Activated effector memory CD4-positive, alpha-beta T cell treated with anti-CD3 and anti-CD28 coated beads, Interleukin-2, amount 50 U/mL, for 16 hours (primary cell): ENCODE data around the gene SLC12A7.
"Not testable (repeated sequence)": the region's sequence is repeated elsewhere in the genome, so short reads cannot be mapped to it uniquely, and the experiment has no call there.

Experiments used
- DNase-seq: peaks from one replicate; pipeline ENCODE4 v3.0.0-alpha.2; 2020

The SLC12A7 gene

DNA sequence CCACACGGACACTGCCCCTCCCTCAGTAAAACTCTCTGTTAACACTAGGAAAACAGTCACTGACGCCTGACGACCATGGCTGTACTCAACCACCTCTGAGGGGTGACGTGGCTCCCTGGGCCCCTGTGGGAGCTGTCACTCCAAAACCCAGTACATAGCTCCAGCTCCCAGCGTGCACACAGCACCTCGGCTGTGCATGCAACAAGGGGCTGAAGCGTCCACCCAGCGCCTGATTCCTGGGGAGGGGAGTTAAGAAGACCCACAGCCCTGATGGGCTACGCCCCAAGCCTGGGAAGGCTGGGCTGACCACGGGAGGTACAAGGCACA is 36.3 kb downstream of the SLC12A7 start:
- no peak for DNase-seq

DNA sequence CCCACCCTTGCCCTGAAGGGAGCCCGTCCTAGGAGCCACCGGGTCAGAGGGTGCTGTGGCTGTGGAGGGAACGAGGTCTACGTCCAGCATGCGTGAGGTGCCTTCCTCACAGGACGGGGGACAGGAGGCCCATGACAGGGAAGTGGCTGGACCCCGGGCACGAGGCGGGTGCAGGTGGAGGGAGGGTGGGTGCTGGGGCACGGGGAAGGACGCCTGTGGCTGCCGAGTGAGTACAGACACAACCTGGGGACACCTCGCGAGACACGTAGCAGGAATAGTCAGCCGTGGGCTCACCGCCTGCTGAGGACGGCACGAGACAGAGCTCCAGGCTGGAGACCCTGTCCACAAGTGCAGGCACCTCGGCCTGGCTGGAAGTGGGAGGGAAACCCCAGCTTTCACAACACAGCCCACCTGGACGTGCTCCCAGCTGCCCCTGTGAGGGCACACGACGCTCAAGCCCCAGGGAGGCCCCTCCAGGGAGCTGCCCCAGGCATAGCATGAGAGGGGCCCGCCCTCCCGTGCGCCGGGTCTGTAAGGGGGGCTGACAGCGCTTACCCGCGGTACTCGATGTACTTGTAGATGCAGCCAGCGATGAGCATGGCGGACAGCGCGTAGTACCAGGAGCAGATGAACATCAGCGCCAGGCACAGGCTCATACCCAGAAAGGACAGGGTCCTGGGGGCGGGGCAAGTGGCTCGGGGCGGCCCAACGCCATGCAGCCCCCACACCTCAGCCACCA is 36.9 kb downstream of the SLC12A7 start:
- no peak for DNase-seq

DNA sequence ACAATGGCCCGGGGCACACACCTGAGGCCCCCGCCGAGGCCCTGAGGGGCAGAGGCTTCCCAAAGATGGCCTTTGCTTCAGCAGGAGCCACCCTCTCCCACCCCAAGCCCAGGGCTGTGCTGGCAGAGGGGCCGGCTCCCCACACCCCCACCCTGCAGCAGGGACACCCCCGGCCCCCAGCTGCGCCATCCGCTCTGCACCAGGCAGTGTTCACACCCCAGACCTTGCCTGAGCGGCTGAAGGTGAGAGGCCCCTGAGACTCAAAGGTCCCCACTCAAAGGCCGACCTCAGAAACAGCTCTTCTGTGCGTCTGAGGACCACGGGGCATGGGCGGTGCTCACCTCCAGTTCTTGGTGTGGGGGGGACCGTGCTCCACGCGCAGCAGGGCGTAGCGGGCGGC is 37.6 kb downstream of the SLC12A7 start:
- no peak for DNase-seq

DNA sequence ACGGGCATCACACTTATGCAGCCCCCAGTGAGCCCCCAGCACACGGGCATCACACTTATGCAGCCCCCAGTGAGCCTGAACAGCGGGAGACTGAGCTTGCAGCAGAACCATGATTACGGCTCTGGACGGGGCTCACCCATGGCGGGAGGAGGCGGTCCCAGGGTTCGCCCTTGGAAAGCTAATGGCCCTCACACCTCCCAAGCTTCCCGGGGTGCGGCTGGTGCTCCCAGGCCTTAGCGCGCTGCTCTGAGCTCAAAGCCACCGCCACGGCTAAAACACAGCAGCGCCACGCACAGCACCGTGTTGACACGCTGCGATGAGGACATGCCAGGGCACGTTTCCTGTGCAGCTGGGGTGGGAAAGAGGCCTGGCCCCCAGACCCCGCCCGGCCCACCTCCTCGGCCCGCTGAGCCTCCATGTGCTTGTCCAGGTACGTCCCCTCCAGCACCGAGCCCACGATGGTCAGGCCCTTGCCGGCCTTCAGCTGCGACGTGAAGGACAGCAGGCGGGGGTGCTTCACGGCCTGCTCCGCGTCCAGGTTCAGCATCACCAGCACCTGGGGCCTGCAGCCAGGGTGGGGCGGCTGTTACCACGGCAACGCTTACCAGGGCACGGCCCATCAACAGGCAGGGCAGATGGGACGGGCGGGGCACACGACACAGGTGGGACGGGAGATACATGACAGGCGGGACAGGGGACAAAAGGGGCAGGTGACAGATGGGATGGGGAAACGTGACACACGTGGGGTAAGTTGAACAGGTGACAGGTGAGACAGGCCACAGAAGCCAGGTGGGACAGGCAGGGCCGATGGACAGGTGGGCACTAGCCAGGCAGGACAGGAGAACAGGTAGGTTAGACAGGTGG is 38.4 kb downstream of the SLC12A7 start:
- no peak for DNase-seq

DNA sequence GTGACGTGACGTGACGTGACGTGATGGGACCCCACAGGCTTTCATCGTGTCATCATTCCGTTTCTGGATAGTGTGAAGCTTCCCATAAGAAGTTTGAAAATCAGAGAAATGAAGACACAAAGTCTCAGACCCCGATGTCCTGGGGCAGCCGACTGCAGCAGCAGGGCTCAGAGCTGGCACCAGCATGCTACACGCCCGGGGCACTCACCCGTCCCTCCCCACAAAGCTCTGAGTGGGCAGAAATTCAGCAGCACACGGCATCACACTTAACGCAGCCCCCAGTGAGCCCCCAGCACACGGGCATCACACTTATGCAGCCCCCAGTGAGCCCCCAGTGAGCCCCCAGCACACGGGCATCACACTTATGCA is 42.2 kb downstream of the SLC12A7 start:
- no peak for DNase-seq

DNA sequence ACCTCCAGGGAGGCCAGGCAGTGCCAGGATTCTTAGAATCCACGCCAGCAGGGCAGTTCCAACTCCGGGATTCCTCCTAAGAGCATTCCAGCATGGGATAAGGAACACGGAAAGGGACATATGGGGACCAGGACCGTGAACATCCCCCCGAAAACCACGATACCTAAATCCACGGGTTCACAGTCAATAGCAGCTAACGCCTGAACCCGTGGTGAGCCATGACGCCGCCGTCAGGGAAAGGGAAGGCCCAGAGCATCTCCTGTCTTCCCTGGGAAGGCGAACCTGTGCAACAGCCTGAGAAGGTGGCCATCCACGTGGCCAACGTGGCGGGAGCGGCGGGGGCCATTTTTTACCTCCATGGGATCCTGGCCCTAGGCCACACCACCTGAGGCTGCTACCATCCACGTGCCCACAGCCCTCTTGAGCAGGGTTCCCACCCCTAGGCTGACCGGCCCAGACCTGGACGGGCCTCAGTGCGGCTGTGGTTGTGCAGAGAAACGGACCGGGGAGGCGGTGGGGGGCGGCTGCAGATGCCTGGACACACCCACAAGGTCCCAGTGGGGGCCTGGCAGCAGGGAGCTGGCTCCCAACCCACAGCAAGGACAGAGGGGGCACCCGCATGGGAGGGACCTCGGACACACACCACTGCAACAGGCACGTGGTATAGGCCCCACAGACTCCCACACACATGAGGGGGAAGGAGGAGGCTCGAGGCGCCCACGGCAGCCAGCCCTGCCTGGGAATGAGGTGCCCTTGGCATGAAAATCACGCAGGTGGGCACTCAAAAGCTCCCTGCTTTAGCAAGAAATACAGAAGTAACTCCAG is 42.8 kb downstream of the SLC12A7 start:
- DNase-seq: no peak

DNA sequence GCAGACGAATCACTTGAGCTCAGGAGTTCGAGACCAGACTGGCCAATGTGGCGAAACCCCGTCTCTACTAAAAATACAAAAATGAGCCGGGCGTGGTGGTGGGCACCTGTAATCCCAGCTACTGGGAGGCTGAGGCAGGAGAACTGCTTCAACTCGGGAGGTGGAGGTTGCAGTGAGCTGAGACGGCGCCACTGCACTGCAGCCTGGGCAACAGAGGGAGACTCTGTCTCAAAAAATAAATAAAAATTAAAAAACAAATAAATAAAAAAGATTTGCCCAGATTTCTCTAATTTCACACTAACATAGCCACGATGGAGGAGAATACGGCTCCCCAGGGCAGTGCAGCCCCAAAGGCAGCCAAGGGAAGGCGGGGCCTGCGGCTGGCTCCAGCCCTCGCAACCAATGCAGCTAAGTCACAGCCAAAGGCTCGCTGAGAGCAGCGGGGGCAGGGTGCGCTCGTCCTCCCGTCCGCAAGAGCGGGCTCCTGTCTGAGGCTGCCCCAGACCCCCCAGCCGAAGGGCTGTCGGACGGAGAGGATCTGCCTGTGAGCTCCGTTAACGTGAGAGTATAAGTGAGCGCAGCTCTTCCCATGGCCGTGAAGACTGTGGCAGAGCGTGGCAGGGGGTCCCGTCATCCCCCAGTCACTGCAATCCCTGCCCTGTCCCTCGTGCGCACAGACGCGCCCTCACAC is 43.5 kb downstream of the SLC12A7 start:
- no peak for DNase-seq

DNA sequence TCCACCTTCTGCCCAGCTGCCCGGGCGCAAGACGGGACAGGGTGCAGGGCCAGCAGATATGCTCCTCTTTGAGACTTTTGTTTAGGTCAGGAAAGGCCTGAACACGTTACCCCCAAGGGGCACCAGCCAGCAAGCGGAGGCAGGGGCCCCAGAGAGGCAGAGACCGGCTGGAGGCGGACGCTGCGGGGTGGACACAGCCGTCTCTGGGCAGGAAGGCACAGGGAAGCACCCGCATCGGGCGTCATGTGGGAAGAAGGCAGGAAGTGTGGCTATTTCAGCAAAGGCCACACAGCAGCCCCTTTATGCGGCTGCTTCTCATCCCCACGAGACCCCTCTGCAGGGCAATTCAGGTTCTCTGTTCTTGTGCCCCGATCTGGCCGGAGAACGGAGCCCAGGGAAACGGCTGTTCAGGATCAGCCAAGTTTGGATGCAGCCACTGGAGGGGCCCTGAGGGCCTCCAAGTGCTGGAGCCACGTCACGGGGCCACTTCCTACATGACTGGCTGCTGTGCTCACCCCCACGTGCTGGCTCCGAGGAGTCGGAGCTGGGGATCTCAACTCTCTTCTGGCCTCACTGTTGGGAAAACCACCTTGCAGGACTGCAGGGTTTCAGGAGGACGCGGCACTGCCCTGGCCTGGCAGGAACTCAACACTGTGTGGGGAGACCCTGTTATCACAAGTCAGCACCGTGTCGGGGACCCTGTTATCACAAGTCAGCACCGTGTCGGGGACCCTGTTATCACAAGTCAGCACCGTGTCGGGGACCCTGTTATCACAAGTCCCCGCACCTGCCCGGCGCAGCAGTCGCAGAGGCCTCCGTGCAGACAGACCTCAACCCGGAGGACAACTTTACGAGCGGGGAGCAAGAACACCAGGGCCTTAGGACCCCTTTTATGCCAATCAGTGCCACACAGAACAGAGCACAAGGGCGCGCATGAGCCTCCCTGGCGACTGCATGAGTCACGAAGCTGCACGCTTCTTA is 44.4 kb downstream of the SLC12A7 start:
- DNase-seq: no peak

DNA sequence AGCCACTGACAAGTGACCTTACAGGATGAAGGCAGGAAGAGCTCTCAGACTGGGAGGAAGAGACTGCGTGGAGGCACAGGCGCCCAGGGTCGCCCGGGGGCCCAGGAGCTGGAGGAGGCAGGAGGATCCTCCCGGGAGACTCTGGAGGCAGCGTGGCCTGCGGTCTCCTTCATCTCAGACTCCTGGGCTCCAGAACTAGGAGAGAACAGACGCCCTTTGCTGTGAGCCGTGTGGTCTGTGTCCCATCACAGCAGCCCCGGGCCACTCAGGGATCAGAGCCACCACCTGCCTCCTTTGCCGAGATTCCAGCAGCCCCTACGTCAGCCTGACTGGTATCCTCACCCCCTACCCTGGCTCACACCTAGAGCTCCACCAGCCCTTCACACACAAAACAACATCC is 45.2 kb downstream of the SLC12A7 start:
- DNase-seq: no peak

DNA sequence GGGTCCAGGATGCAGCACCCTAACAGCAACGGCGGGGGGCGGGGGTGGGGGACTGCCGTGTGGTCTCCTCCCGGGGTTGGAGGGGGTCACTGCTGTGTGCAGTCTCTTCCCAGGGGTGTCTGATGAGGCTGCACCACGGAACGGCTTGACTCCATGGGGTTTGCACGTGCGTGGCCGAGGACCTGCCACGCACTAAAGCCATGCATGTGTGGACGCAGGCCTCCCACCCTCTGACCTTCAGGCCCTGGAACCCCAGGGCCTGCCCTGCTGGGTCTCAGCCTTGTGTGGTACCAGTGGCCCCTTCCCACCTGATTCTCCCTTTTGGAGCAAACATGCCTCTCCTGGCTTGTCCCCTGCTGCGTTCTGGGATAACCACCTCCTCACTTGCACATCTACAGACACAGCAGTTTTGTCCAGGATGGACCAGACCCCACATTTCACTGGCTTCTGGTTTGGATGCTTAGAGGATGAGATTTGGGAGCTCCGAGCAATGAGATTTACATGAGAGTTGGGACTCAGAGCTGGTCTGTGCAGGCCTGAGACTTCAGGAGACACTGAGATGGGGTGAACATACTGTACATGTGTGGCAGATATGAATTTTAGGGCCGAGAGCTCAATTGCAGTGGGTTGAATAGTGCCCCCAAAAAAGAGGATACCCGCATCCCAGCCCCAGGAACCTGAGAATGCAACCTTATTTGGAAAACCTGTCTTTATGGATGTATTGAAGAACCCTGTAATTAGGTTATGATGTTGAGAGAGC is 45.8 kb downstream of the SLC12A7 start:
- DNase-seq: no peak

DNA sequence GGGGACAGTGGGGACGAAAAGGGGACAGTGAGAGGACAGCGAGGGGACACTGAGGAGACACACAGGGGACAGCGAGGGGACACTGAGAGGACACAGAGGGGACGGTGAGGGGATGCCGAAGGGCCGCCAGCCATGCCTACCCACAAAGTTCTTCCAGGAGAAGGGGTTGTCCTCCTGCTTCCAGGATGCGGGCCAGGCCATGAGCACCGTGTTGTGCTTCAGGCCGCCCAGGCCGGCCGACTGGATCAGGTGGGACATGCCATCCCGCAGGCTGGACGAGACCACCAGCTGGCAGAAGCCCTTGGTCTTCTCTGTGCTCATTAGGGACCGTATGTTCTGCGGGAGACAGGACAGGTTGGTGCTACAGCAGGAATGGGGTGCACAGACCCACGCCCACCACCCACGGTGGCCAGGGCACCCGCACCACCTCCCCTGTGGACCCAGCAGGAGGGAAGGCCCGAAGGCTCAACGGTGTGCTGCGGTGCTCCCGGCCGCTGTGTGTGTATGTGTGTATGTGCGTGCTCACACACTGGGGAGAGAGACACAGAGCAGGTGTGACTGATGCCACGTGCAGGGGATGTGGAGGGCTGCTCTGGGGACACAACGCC is 46.6 kb downstream of the SLC12A7 start:
- DNase-seq: no peak

DNA sequence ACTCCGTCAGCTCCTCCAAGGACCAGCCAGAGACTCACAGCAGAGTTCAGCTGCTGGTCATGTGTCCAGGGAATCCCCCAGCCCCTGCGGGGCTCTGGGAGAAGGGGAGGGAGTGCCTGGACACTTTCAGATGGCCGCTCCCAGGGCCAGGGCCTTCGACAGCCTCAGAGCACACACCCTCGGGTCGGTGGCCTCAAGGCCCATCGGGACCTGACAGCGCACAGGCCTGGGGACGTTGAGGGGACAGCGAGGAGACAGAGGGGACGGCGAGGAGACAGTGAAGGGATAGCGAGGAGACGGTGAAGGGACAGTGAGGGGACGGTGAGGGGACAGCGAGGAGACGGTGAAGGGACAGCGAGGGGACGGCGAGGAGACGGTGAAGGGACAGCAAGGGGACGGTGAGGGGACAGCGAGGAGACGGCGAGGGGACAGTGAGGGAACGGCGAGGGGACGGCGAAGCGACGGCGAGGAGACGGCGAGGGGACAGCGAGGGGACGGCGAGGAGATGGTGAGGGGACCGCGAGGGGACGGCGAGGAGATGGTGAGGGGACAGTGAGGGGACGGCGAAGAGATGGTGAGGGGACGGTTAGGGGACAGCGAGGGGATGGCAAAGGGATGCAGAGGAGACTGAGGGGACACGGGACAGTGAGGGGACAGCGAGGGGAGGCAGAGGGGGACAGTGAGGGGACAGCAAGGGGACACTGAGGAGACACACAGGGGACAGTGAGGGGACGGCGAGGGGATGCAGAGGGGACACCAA is 47.3 kb downstream of the SLC12A7 start:
- DNase-seq: no peak

DNA sequence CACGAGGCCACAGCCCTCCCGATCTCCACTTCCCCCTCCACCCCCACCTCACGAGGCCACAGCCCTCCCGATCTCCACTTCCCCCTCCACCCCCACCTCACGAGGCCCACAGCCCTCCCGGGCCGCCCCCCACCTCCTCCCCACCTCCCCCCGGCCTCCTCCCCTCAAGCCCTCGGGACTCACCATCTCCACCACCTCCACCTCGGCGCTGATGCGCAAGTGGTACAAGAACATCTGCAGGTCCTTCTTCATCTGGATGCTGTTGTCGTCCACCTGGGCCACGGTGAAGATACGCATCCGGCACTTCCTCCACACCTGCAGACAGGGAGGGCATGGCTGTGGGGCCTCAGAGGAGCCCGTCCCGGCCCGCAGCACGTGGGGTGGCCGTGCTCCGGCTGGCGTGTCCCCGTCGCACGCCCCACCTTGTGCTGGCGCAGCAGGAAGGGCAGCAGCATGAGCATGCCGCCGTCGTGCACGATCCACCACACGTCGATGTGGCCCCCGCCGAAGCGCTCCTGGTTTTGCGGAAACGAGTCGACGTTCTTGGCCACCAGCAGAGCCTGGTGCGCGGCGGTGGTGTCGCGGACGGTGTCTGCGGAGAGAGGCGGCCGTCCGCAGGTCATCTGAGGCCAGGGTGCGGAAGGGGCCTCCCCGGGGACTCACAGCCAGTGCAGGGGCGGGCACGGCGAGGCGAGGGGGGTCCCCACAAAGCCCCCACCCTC is 48.0 kb downstream of the SLC12A7 start:
- no peak for DNase-seq

DNA sequence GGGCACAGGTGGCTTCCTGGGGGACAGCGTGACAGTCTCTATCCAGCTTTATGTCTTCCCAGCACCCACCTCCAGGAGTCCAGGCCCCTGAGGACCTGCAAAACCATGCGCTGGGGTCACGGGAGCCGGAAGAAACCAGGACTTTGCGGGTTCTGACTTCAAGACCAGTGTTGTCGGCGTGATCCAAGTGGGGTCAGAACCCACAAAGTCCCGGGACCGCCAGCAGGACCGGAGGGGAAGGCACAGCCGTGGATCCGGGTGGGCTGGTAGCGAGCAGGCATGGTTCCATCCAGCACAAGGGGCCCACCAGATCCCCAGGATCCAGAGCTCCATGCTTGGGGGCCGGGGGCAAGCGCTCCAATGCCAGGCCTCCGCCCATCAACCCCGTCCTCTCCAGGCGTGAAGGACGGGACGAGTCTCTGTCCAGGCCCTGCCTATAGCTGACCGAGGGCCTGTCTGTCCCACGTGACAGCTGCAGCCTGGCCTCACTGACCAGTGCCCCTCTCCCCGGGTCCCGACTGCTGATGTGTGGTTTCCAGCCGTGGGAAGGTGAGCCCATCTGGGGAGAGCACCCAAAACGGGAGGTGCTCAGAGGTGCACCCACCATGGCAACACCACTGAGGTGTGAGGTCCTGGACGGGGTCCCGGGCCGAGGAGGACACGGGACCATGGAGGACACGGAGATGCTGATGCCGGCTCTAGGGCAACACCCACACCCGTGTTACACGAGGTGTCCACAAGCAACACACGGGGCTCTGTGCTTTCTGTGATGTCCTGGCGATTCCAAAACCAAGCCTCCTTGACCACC is 48.9 kb downstream of the SLC12A7 start:
- no peak for DNase-seq

DNA sequence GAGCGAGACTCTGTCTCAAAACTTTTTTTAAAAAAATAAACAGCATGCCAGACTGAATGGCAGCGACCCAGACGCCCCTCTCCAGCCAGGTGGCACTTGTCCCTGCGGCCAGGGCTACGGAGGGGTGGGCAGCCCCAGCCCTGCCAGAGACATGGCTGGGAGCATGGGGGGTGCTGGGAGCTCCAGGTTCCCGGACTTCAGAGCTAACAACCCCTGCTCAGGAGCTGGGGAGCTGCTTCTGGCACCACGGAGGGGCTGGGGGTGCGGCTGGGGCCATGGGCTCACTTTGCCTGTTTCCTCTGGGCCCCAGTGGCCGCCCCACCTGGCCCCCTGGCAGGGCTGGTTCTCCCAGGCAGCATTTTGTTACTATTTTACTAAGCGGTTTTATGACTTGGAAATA is 49.9 kb downstream of the SLC12A7 start:
- DNase-seq: no peak

DNA sequence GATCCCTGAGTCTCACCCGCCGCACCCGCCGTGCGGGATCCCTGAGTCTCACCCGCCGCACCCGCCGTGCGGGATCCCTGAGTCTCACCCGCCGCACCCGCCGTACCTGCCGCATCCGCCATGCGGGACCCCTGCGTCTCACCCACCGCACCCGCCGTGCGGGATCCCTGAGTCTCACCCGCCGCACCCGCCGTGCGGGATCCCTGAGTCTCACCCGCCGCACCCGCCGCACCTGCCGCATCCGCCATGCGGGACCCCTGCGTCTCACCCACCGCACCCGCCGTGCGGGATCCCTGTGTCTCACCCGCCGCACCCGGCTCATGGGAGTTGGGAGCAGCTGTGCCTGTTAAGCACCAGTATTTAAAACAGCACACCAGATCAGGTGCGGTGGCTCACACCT is 50.6 kb downstream of the SLC12A7 start:
- not testable (repeated sequence) for DNase-seq

DNA sequence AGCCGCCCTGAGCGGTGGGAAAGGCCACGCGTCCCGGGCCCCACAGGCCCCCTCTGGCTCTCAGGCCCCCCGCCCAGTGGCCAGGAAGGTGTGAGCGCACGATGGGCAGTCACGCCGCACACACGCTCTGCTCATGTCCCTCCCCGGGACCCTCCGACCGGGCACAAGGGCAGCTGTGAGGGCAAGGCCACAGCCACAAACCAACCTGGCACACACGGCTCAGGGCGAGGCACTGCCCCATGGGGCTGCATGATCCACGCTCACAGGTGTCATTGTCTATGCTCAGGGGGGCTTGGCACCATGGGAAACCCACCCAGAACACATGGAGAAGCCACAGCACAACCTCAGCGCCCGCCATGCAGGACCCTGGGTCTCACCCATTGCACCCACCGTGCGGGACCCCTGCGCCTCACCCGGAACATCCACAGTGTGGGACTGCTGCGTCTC is 51.3 kb downstream of the SLC12A7 start:
- no peak for DNase-seq

DNA sequence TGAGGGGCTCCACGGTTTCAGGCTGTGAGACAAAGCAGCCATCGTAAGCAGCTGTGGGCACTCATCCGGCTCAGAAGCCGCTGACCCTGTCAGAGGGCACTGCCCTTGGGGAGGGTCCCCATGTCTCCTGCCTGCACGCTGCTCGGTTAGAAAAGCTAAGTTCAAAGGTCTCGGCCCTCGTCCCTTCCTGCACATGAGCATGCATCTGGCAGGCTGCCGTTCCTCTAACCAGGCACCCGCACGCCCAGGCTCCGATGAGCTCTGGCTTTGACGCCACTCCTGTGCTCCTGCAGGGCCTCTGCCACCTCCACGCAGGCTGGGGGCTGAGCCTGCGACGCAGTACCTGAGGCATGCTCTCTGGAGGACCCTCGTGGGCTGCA is 52.0 kb downstream of the SLC12A7 start:
- DNase-seq: no peak
